GM12864 (cell line): Measurements from ENCODE around the gene ORAI2.

ENCODE experiments used
- DNase-seq: peaks from one replicate; pipeline ENCODE4 v3.0.0-alpha.2; 2011; ENCODE audit warnings: low read depth
- H3K4me3 ChIP-seq: 2 replicates; pipeline ENCODE4 v1.5.1; 2011; ENCODE audit warnings: mild to moderate bottlenecking, low read depth, low read length, control low read depth
- TF ChIP-seq, protein P1 (sequence below): IDR thresholded peaks from 2 replicates; pipeline ENCODE4 v1.5.1; 2011; ENCODE audit warnings: low read depth, mild to moderate bottlenecking, moderate library complexity, low read length, control low read depth, inconsistent platforms; ENCODE audit errors: missing control alignments

The ORAI2 gene

DNA sequence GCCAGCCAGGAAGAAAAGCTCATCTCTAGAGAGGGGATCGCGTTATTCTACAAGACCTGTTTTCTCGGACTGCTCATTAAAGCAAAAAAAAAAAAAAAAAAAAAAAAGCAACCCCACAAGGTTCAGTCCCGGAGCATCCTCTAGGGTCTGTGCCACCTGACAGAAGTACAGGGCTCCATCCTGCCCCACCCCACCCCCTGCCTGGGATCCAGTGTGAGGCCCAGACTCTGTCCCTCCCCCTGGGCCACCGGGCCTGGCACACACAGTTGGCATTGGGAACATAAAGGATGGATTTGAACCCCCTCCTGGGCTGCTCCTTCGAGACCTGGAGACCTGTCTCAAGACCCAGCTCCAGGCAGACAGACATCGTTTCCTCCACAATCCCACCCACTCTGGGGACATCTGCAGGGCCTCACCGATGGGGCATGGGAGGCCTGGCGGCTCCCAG is 688 bp downstream of the ORAI2 start:
- H3K4me3 ChIP-seq: peak overlapping the region; percentile 88
- no peak for DNase-seq
- TF ChIP-seq, protein P1, sequence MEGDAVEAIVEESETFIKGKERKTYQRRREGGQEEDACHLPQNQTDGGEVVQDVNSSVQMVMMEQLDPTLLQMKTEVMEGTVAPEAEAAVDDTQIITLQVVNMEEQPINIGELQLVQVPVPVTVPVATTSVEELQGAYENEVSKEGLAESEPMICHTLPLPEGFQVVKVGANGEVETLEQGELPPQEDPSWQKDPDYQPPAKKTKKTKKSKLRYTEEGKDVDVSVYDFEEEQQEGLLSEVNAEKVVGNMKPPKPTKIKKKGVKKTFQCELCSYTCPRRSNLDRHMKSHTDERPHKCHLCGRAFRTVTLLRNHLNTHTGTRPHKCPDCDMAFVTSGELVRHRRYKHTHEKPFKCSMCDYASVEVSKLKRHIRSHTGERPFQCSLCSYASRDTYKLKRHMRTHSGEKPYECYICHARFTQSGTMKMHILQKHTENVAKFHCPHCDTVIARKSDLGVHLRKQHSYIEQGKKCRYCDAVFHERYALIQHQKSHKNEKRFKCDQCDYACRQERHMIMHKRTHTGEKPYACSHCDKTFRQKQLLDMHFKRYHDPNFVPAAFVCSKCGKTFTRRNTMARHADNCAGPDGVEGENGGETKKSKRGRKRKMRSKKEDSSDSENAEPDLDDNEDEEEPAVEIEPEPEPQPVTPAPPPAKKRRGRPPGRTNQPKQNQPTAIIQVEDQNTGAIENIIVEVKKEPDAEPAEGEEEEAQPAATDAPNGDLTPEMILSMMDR: no peak

- no peak for DNase-seq
- no peak overlapping the region for H3K4me3 ChIP-seq
- TF ChIP-seq, protein P1: no peak
Observed at GRCh38 chr7:102436118-102436517, 2.7 kb downstream of the ORAI2 start.

- TF ChIP-seq, protein P1: no peak
- no peak overlapping the region for H3K4me3 ChIP-seq
- no peak for DNase-seq
Observed at GRCh38 chr7:102439963-102440795, 6.8 kb downstream of the ORAI2 start.

DNA sequence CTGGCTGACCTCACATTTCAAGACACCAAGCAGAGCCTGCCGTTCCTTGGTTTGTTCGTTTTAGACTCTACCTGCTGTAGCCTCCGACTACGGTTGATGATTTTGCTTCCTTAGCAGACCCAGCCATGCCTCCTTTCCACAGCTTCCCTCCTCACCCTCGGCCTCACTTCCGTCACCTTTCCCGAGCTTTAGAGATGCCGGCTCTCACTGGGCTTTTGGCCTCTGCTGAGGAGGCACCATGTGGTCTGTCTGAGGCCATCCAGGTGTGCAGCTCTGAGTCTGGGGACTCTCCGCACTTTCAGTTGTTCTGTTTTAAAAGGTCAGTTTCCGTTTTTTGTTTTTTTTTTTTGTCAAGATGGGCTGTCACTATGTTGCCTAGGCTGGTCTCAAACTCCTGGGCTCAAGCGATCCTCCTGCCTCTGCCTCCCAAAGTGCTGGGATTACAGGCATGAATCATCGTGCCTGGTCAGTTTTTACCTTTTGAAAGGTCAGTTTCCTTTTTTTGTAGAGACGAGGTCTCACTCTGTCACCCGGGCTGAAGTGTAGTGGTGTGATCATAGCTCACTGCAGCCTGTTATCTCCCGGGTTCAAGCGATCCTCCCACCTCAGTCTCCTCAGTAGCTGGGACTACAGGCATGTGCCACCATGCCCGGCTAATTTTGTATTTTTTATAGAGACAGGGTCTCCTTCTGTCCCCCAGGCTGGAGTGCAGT is 11.7 kb downstream of the ORAI2 start:
- H3K4me3 ChIP-seq: peak overlapping the region; percentile 42
- TF ChIP-seq, protein P1: no peak
- peak; percentile 80 for DNase-seq

DNA sequence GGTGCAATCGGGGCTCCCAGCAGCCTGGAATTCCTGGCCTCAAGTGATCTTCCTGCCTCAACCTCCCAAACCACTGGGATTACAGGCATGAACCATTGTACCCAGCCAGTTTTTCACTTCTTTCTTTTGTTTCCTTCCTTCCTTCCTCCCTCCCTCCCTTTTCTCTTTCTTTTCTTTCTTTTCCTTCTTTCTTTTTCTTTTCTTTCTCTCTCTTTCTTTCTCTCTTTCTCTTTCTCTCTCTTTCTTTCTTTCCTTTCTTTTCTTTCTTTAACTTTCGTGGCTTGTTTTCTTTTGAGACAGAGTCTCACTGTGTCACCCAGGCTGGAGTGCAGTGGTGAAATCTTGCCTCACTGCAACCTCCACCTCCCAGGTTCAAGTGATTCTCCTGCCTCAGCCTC is 12.3 kb downstream of the ORAI2 start:
- no peak overlapping the region for H3K4me3 ChIP-seq
- TF ChIP-seq, protein P1: no peak
- no peak for DNase-seq

DNA sequence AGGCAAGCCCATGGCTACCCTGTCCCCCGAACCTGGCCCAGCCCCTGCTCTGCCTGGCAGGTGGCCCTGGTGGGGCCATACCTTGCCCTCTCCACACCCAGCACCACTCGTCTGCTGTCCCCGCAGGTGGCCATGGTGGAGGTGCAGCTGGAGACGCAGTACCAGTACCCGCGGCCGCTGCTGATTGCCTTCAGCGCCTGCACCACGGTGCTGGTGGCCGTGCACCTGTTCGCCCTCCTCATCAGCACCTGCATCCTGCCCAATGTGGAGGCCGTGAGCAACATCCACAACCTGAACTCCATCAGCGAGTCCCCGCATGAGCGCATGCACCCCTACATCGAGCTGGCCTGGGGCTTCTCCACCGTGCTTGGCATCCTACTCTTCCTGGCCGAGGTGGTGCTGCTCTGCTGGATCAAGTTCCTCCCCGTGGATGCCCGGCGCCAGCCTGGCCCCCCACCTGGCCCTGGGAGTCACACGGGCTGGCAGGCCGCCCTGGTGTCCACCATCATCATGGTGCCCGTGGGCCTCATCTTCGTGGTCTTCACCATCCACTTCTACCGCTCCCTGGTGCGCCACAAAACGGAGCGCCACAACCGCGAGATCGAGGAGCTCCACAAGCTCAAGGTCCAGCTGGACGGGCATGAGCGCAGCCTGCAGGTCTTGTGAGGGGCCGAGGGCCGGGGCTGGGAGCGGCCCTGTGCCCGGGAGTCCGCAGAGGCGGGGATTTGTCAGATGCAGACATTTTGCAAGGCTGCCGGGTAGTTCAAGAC is 13.2 kb downstream of the ORAI2 start:
- no peak for DNase-seq
- H3K4me3 ChIP-seq: no peak overlapping the region
- TF ChIP-seq, protein P1: no peak
